Spleen (tissue), 11 donors: ENCODE results near the gene DVL2. TPM values are rescaled to one million over a fixed set of nuclear protein-coding genes. Genes with fewer than 3 reads are reported as not detected.
A peak's percentile ranks its signal among the peaks of the same experiment; 100 is the strongest.

ENCODE experiments used
- DNase-seq: peaks from one replicate; pipeline ENCODE4 v3.0.0-alpha.2; 2020
- H3K27ac ChIP-seq, 8 donors: fragments of 200-600 bp; sonication (generic) in 7 of 8; 1 replicate in 4 of 8; 2 replicates in 4 of 8; pipeline versions ENCODE4 v1.5.0 to v1.8.0; 2016 to 2021; ENCODE audit warnings: inconsistent platforms in 4 of 8, mild to moderate bottlenecking in 4 of 8, moderate library complexity in 1 of 8
- H3K27me3 ChIP-seq, 7 donors: fragments of 200-600 bp; sonication (generic) in 6 of 7; replicated peaks in 1 of 7; 1 replicate in 4 of 7; 2 replicates in 3 of 7; pipeline versions ENCODE4 v1.5.0 to v1.8.0; 2016 to 2021; ENCODE audit warnings: inconsistent platforms in 3 of 7, mild to moderate bottlenecking in 1 of 7
- H3K36me3 ChIP-seq, 6 donors: fragments of 200-600 bp; sonication (generic) in 5 of 6; 1 replicate in 4 of 6; 2 replicates in 2 of 6; pipeline versions ENCODE4 v1.5.0 to v1.8.0; 2016 to 2021; ENCODE audit warnings: inconsistent platforms in 2 of 6
- H3K4me1 ChIP-seq, 6 donors: fragments of 200-600 bp; sonication (generic) in 5 of 6; 1 replicate in 3 of 6; 2 replicates in 3 of 6; pipeline versions ENCODE4 v1.5.0 to v1.8.0; 2016 to 2021; ENCODE audit warnings: inconsistent platforms in 3 of 6
- H3K4me3 ChIP-seq, 8 donors: fragments of 200-600 bp; sonication (generic) in 7 of 8; 1 replicate in 4 of 8; 2 replicates in 4 of 8; pipeline versions ENCODE4 v1.5.0 to v1.8.0; 2016 to 2021; ENCODE audit warnings: inconsistent platforms in 4 of 8, mild to moderate bottlenecking in 4 of 8, moderate library complexity in 2 of 8
- H3K9me3 ChIP-seq, 8 donors: fragments of 200-600 bp; sonication (generic) in 7 of 8; 1 replicate in 4 of 8; 2 replicates in 4 of 8; pipeline versions ENCODE4 v1.5.0 to v1.8.0; 2016 to 2021; ENCODE audit warnings: inconsistent platforms in 4 of 8
- CTCF ChIP-seq, 11 experiments: fragments of 200-600 bp in 7 of 11; fragments of 450-650 bp in 4 of 11; sonication (generic) in 4 of 11; IDR thresholded peaks in 8 of 11; conservative IDR thresholded peaks in 3 of 11; 1 replicate in 7 of 11; 2 replicates in 4 of 11; pipeline versions ENCODE4 v1.4.0 to v1.8.0; 2016 to 2021; ENCODE audit warnings: antibody characterized with exemption in 11 of 11, inconsistent platforms in 4 of 11, mild to moderate bottlenecking in 1 of 11
- POLR2A ChIP-seq, 3 donors: fragments of 450-650 bp; IDR thresholded peaks; one replicate each; pipeline ENCODE4 v1.5.1; 2017; ENCODE audit warnings: antibody characterized with exemption in 3 of 3, mild to moderate bottlenecking in 1 of 3
- POLR2AphosphoS5 ChIP-seq, 3 donors: sonication (generic); formaldehyde crosslinking; IDR thresholded peaks; one replicate each; pipeline ENCODE4 v1.5.1; 2017; ENCODE audit warnings: antibody characterized with exemption in 3 of 3
- WGBS, 5 donors: extraction: QIAGEN DNeasy Blood & Tissue Kit in 3 of 5; methylation state at CpG; one replicate each; pipeline versions ENCODE4 v1.1.5 to v1.1.7; 2013 to 2018; 5-methylcytosine and 5-hydroxymethylcytosine counted together
- intact Hi-C: fragments of 100-400 bp; cut with DNase I; formaldehyde crosslinking; loops from one replicate; pipeline ENCODE4 v1.15.0; 2023; ENCODE audit warnings: low total_unique reads
- polyA plus RNA-seq, 3 donors: library from polyadenylated mRNA; stranded (reverse); fragments of 200-250 nt; gene quantifications; one replicate each; pipeline ENCODE4 v1.2.1, GENCODE V29; 2013
- total RNA-seq, 7 donors: library from RNA; depleted of rRNA in 3 of 7; stranded (reverse); fragments of >200 nt in 3 of 7; fragmentation: NEBNext Ultra II Directional in 4 of 7; extraction: Animal tissue kit (Norgen Biotek cat#: 25700) in 4 of 7; gene quantifications; one replicate each; pipeline versions ENCODE4 v1.1.0 to v1.2.1, GENCODE V29; 2016 to 2021
- donor health status: healthy with polysubstance abuse.
- donor health status: DM: no; HTN: no; CAD: no; lungs with moderate emphysema.
- donor health status: DM: no; HTN: no; CAD: no.
- donor health status: Bipolar disorder and iron deficiency.
- donor health status: healthy.
- donor health status: DM: no; HTN: no; CAD: no.
- donor health status: DM: yes; HTN: yes; CAD: no.

Gene DVL2
- total and polyA plus RNA-seq, 10 donors = 9.8 to 48.0 (median 37.7) TPM

- peak overlapping the region in 7 of 8 donors; percentile 15 to 99 (median 79) for H3K27ac ChIP-seq
- H3K4me3 ChIP-seq = peak overlapping the region in 5 of 8 donors; percentile 32 to 87 (median 41)
Measured at GRCh38 chr17:7215652-7216180, 18.6 kb downstream of the DVL2 start.

GRCh38 chr17:7215136-7215638 is 19.1 kb downstream of the DVL2 start:
- H3K36me3 ChIP-seq = no peaks in the 10 kb centered on the region
- WGBS, 5 donors = 27 to 38% (median 30%) methylated on average over 8 to 9 of the region's 9 CpGs
- peak in 2 of 11 experiments; percentile 2 to 4 for TF ChIP-seq CTCF (IDR thresholded peaks at IDR 0.05 in 8 of 11, conservative IDR thresholded peaks at IDR 0.05 in 3 of 11)
- TF ChIP-seq POLR2A (IDR thresholded peaks at IDR 0.05) = no peak
- TF ChIP-seq POLR2AphosphoS5 (IDR thresholded peaks at IDR 0.05) = no peak
- intact Hi-C loops = no loop called here
- H3K9me3 ChIP-seq = no peaks in the 10 kb centered on the region
- no peak for DNase-seq
- H3K4me1 ChIP-seq = peaks cover 34 to 73% (median 61%) of the 10 kb centered on the region in 6 donors
- peak overlapping the region in 7 of 8 donors; percentile 32 to 99 (median 79) for H3K27ac ChIP-seq
- H3K4me3 ChIP-seq = peak overlapping the region in 6 of 8 donors; percentile 60 to 87 (median 62)
- no peaks in the 10 kb centered on the region for H3K27me3 ChIP-seq

More at GRCh38 chr17:7215652-7216180, 18.6 kb downstream of the DVL2 start:
- DNase-seq = no peak
- no peaks in the 10 kb centered on the region for H3K9me3 ChIP-seq
- H3K4me1 ChIP-seq = peaks cover 40 to 77% (median 66%) of the 10 kb centered on the region in 6 donors
- intact Hi-C loops = no loop called here
- 15 to 29% (median 21%) methylated on average over 6 to 10 of the region's 10 CpGs for WGBS, 5 donors
- H3K36me3 ChIP-seq = no peaks in the 10 kb centered on the region
- no peaks in the 10 kb centered on the region for H3K27me3 ChIP-seq
- TF ChIP-seq POLR2A (IDR thresholded peaks at IDR 0.05) (no peak), CTCF (IDR thresholded peaks at IDR 0.05 in 8 of 11, conservative IDR thresholded peaks at IDR 0.05 in 3 of 11) (no peak), POLR2AphosphoS5 (IDR thresholded peaks at IDR 0.05) (no peak)

- H3K27me3 ChIP-seq = no peaks in the 10 kb centered on the region
- peaks cover 34 to 75% (median 58%) of the 10 kb centered on the region in 6 donors for H3K4me1 ChIP-seq
- H3K9me3 ChIP-seq = no peaks in the 10 kb centered on the region
- TF ChIP-seq CTCF (IDR thresholded peaks at IDR 0.05 in 8 of 11, conservative IDR thresholded peaks at IDR 0.05 in 3 of 11) (peak in 10 of 11 experiments; percentile 19 to 65 (median 42)), POLR2A (IDR thresholded peaks at IDR 0.05) (no peak), POLR2AphosphoS5 (IDR thresholded peaks at IDR 0.05) (peak; percentile 6 to 83 (median 68))
- 0 to 1% (median 0%) methylated on average over 44 to 45 of the region's 45 CpGs for WGBS, 5 donors
- H3K27ac ChIP-seq = peak overlapping the region in 7 of 8 donors; percentile 72 to 99 (median 79)
- DNase-seq = peak; percentile 100
- intact Hi-C loops = no loop called here
- peak overlapping the region; percentile 44 to 87 (median 61) for H3K4me3 ChIP-seq
- H3K36me3 ChIP-seq = no peaks in the 10 kb centered on the region
Measured at GRCh38 chr17:7214300-7215135, 19.8 kb downstream of the DVL2 start.
